Upper lobe of left lung (tissue), 6 donors: ENCODE measurements around the gene PRSS36. TPM values are rescaled to one million over a fixed set of nuclear protein-coding genes. Genes with fewer than 3 reads are reported as not detected.
"Not testable (repeated sequence)": the region's sequence is repeated elsewhere in the genome, so short reads cannot be mapped to it uniquely, and the experiment has no call there.

Experiments used
- ATAC-seq, 2 donors: fragments of 200-7000 bp; cut with Tn5 transposase; one replicate each; pipeline ENCODE4 v1.9.1; 2022; ENCODE audit warnings: mild to moderate bottlenecking in 2 of 2, moderate library complexity in 2 of 2; ENCODE audit not compliant: low FRiP score in 2 of 2
- DNase-seq, 2 donors: peaks; one replicate each; pipeline ENCODE4 v3.0.0-alpha.2; 2019 to 2020
- H3K27ac ChIP-seq, 4 donors: fragments of 200-600 bp; sonication (generic); one replicate each; pipeline ENCODE4 v1.5.1; 2016 to 2019
- H3K27me3 ChIP-seq, 4 donors: fragments of 200-600 bp; sonication (generic); one replicate each; pipeline ENCODE4 v1.5.1; 2017 to 2019
- H3K36me3 ChIP-seq, 4 donors: fragments of 200-600 bp; sonication (generic); one replicate each; pipeline ENCODE4 v1.5.1; 2016 to 2019
- H3K4me1 ChIP-seq, 4 donors: fragments of 200-600 bp; sonication (generic); one replicate each; pipeline ENCODE4 v1.5.1; 2018 to 2019
- H3K4me3 ChIP-seq, 4 donors: fragments of 200-600 bp; sonication (generic); one replicate each; pipeline ENCODE4 v1.5.1; 2017 to 2019; ENCODE audit warnings: mild to moderate bottlenecking in 2 of 4, moderate library complexity in 1 of 4
- H3K9me3 ChIP-seq, 4 donors: fragments of 200-600 bp; sonication (generic); one replicate each; pipeline ENCODE4 v1.5.1; 2018 to 2019
- EP300 ChIP-seq, 4 donors: sonication (generic); formaldehyde crosslinking; IDR thresholded peaks; one replicate each; pipeline ENCODE4 v1.5.1; 2017; ENCODE audit warnings: antibody characterized with exemption in 4 of 4, control low read depth in 2 of 4
- POLR2A ChIP-seq, 4 donors: fragments of 450-650 bp; IDR thresholded peaks; one replicate each; pipeline ENCODE4 v1.5.1; 2016 to 2017; ENCODE audit warnings: antibody characterized with exemption in 4 of 4, mild to moderate bottlenecking in 2 of 4
- POLR2AphosphoS5 ChIP-seq, 2 donors: sonication (generic); formaldehyde crosslinking; IDR thresholded peaks; one replicate each; pipeline ENCODE4 v1.5.1; 2017; ENCODE audit warnings: antibody characterized with exemption in 2 of 2
- WGBS, 2 donors: methylation state at CpG; one replicate each; pipeline ENCODE4 v1.1.5; 2017 to 2018; 5-methylcytosine and 5-hydroxymethylcytosine counted together
- total RNA-seq, 6 donors: library from RNA; depleted of rRNA in 4 of 6; stranded (reverse); fragments of >200 nt in 4 of 6; gene quantifications; one replicate each; pipeline versions ENCODE4 v1.1.0 to v1.2.1, GENCODE V29; 2016 to 2021
- TF ChIP-seq, protein P1 (sequence below), 6 experiments: fragments of 450-650 bp in 4 of 6; fragments of 200-600 bp in 2 of 6; sonication (generic) in 2 of 6; IDR thresholded peaks; one replicate each; pipeline ENCODE4 v1.5.1; 2016 to 2019; ENCODE audit warnings: antibody characterized with exemption in 6 of 6
- donor health status: DM: no; HTN: no; CAD: no; lungs with moderate emphysema.
- donor health status: DM: no; HTN: yes; CAD: no; lungs with severe emphysema.

PRSS36 gene
- total RNA-seq, 6 donors from 2014 or later, result 1.4 to 61.8 (median 5.6) TPM

DNA sequence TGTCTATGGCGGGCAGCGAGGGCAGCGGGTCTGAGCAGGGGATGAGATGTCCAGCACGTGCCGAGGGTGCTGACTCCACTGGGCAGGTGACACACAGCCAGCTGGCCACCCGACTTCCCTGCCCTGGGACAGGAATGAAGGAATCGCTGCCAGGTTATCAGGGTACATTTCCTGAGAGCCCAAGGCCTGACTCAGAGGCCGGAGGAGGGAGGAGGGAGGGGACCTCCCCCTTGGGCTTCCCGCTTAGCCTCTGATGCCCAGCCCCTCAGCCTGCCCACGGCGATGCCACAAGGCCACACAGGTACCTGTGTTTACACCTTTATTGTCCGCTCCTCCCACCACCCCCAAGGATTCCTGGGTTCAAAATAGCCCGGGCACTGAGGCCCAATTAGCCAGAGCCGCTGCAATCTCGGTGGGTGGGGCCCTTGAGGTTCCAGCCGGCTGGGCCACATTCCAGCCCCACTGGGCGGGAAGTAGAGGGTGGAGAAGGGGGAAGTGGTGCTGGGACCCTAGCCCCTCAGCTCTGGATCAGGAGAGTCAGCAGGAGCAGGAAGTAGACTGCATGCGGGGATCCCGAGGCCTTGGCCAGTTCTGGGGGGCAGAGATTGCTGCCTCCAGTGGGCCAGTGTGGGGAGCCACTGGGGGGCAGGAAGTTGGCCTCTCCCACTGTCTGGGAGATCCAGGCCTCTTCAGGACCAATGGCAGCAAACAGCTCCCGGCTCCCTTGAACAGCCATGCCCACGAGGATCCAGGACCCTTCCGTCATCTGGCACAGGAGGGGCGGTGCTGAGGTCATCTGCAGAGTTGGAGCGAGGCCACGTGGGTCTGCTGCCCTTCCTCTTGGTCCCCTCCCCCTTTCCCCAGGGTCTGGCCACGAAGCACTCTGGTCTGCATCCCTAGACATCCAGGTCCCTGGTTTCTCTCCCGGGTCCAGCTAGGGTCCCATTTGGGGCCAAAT, 11.0 kb downstream of the PRSS36 start:
- no peaks in the 10 kb centered on the region for H3K9me3 ChIP-seq
- TF ChIP-seq, protein P1, sequence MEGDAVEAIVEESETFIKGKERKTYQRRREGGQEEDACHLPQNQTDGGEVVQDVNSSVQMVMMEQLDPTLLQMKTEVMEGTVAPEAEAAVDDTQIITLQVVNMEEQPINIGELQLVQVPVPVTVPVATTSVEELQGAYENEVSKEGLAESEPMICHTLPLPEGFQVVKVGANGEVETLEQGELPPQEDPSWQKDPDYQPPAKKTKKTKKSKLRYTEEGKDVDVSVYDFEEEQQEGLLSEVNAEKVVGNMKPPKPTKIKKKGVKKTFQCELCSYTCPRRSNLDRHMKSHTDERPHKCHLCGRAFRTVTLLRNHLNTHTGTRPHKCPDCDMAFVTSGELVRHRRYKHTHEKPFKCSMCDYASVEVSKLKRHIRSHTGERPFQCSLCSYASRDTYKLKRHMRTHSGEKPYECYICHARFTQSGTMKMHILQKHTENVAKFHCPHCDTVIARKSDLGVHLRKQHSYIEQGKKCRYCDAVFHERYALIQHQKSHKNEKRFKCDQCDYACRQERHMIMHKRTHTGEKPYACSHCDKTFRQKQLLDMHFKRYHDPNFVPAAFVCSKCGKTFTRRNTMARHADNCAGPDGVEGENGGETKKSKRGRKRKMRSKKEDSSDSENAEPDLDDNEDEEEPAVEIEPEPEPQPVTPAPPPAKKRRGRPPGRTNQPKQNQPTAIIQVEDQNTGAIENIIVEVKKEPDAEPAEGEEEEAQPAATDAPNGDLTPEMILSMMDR (IDR thresholded peaks at IDR 0.05), result no peak
- peak; percentile 48 to 74 for TF ChIP-seq POLR2AphosphoS5 (IDR thresholded peaks at IDR 0.05)
- peak in 1 of 4 donors; percentile 50 for TF ChIP-seq POLR2A (IDR thresholded peaks at IDR 0.05)
- peak in 2 of 4 donors; percentile 29 to 83 for TF ChIP-seq EP300 (IDR thresholded peaks at IDR 0.05)
- WGBS, 2 donors, result 55 to 70% methylated on average over 7 to 27 of the region's 27 CpGs
- H3K27ac ChIP-seq, result peak overlapping the region; percentile 63 to 86 (median 78)
- no peaks in the 10 kb centered on the region for H3K27me3 ChIP-seq
- peak in 1 of 2 donors; percentile 75 for ATAC-seq
- peak; percentile 86 to 94 for DNase-seq
- no peaks in the 10 kb centered on the region for H3K36me3 ChIP-seq
- H3K4me1 ChIP-seq, result peaks cover 22 to 56% (median 32%) of the 10 kb centered on the region in 4 donors
- peak overlapping the region in 2 of 4 donors; percentile 2 to 9 for H3K4me3 ChIP-seq

DNA sequence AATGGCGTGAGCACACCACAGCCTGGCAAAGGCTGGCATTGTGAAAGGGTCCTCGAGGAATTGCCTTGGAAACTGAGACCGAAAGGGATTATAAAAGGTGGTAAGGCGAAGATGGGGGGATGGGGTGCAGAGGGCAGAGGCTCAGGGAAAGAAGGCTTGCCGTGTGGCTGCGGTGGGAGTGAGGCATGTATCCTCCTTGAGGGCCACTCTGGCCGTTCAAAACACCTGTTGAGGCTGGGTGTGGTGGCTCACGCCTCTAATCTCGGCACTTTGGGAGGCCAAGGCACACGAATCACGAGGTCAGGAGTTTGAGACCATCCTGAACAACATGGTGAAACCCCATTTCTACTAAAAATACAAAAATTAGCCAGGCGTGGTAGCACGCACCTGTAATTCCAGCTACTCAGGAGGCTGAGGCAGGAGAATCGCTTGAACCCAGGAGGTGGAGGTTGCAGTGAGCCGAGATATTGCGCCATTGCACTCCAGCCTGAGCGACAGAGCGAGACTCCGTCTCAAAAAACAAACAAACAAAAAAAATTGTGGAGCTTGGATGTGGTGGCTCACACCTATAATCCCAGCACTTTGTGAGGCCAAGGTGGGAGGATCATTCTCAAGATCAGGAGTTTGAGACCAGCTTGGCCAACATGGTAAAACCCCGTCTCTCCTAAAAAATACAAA, 12.9 kb downstream of the PRSS36 start:
- ATAC-seq, H3K36me3 ChIP-seq, DNase-seq, H3K27ac ChIP-seq, H3K27me3 ChIP-seq, H3K4me3 ChIP-seq, H3K9me3 ChIP-seq: not testable (repeated sequence)
- WGBS, 2 donors, result 74 to 82% methylated on average over 20 of the region's 20 CpGs
- H3K4me1 ChIP-seq, result peaks cover 16 to 66% (median 31%) of the 10 kb centered on the region in 4 donors

- H3K36me3 ChIP-seq, result peaks cover 0 to 15% (median 14%) of the 10 kb centered on the region in 4 donors
- no peak overlapping the region for H3K4me3 ChIP-seq
- DNase-seq (no peak), ATAC-seq (no peak)
- no peaks in the 10 kb centered on the region for H3K27me3 ChIP-seq
- peak overlapping the region in 3 of 4 donors; percentile 56 to 91 (median 90) for H3K27ac ChIP-seq
- H3K9me3 ChIP-seq, result no peaks in the 10 kb centered on the region
- WGBS, 2 donors, result 70 to 72% methylated on average over 6 of the region's 6 CpGs
- H3K4me1 ChIP-seq, result peaks cover 11 to 66% (median 32%) of the 10 kb centered on the region in 4 donors
- no peak for TF ChIP-seq POLR2AphosphoS5 (IDR thresholded peaks at IDR 0.05)
- no peak for TF ChIP-seq POLR2A (IDR thresholded peaks at IDR 0.05)
- TF ChIP-seq, protein P1 (IDR thresholded peaks at IDR 0.05), result no peak
- no peak for TF ChIP-seq EP300 (IDR thresholded peaks at IDR 0.05)
Observed at GRCh38 chr16:31136287-31136662, 13.6 kb downstream of the PRSS36 start.

DNA sequence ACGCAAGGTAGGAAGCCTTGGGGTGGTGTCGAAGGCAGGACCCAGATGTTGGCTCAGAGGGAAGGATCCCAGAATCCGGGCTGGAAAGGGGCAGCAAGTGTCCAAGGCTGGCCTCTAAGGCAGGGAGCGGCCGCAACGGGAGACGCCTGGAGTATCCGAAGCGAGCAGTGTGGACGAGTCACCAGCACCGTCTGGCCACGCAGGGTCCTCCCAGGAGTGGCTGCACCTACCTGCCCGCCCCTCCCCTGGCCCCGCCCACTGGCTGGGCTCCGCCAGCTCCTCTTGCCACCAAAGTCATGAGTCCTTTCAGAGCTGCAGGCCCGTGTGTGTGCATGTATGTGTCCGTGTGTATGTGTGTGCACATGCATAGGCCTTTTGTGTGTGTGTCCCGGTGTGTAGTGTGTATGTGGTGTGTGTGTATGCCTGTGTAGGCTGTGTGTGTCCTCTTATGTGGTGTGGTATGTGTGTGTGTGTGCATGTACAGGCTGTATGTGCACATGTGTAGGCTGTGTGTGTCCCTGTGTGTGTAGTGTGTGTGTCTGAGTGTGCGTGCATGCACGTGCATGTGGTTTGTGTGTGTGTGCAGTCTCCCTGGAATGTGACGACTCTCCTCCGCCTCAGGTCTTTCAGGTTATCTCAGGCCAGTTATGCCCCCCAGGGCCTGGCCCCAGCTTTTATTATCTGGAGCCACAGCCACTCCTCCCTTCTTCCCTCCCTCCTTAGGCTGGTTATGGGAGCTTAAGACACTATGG, 14.2 kb downstream of the PRSS36 start, which contains the start of gene PRSS8:
TSS of gene PRSS8 (minus strand) at position 193 of the 752 bp plus-strand sequence. CDS start 229 bp downstream, outside the sequence.
- Histone ChIP-seq H3K36me3 (peaks cover 0 to 21% (median 19%) of the 10 kb centered on the region in 4 donors), H3K9me3 (no peaks in the 10 kb centered on the region), H3K4me3 (peak within 1 kb of the TSS in 3 of 4 donors; percentile 53 to 62 (median 54)), H3K27me3 (no peaks in the 10 kb centered on the region), H3K27ac (peak within 1 kb of the TSS; percentile 81 to 91 (median 88)), H3K4me1 (peaks cover 7 to 66% (median 29%) of the 10 kb centered on the region in 4 donors)
- ATAC-seq (peak; percentile 39 to 76), DNase-seq (peak; percentile 91 to 95)
- TF ChIP-seq POLR2A (IDR thresholded peaks at IDR 0.05) (peak in 3 of 4 donors; percentile 68 to 90 (median 87)), EP300 (IDR thresholded peaks at IDR 0.05) (peak in 1 of 4 donors; percentile 52), POLR2AphosphoS5 (IDR thresholded peaks at IDR 0.05) (peak; percentile 63 to 84)
- TF ChIP-seq, protein P1 (IDR thresholded peaks at IDR 0.05), result no peak
- 55 to 57% methylated on average over 11 to 21 of the region's 22 CpGs for WGBS, 2 donors
